ENCODE measurements around the gene MTARC1.
A peak's percentile ranks its signal among the peaks of the same experiment; 100 is the strongest.

Gene MTARC1

GRCh38 chr1:220748089-220748934 is 38.4 kb upstream of the MTARC1 start, which contains the start of gene MTARC2:
MTARC2 (plus strand) TSS chr1:220748322; CDS start chr1:220748532, 210 bp downstream.
- H3K4me3 ChIP-seq (ENCODE audit: low read length) = peak within 1 kb of the TSS; percentile 83
- DNase-seq (ENCODE audit: low read depth) = peak; percentile 73
- TF ChIP-seq CTCF (conservative IDR thresholded peaks at IDR 0.05; ENCODE audit: low read length) = no peak

- DNase-seq (ENCODE audit: low read depth) = no peak
- TF ChIP-seq CTCF (conservative IDR thresholded peaks at IDR 0.05; ENCODE audit: low read length) = no peak
- H3K4me3 ChIP-seq (ENCODE audit: low read length) = peak overlapping the region; percentile 83
Measured at GRCh38 chr1:220748936-220749335, 37.8 kb upstream of the MTARC1 start.

- TF ChIP-seq CTCF (conservative IDR thresholded peaks at IDR 0.05; ENCODE audit: low read length) = no peak
- H3K4me3 ChIP-seq (ENCODE audit: low read length) = no peak overlapping the region
- DNase-seq (ENCODE audit: low read depth) = no peak
Measured at GRCh38 chr1:220750131-220750515, 36.6 kb upstream of the MTARC1 start.

GRCh38 chr1:220751111-220751510 is 35.6 kb upstream of the MTARC1 start:
- H3K4me3 ChIP-seq (ENCODE audit: low read length) = no peak overlapping the region
- no peak for DNase-seq (ENCODE audit: low read depth)
- no peak for TF ChIP-seq CTCF (conservative IDR thresholded peaks at IDR 0.05; ENCODE audit: low read length)

- no peak for DNase-seq (ENCODE audit: low read depth)
- no peak for TF ChIP-seq CTCF (conservative IDR thresholded peaks at IDR 0.05; ENCODE audit: low read length)
- H3K4me3 ChIP-seq (ENCODE audit: low read length) = no peak overlapping the region
Measured at GRCh38 chr1:220754212-220754917, 32.3 kb upstream of the MTARC1 start.

GRCh38 chr1:220754918-220755295 is 31.8 kb upstream of the MTARC1 start:
- H3K4me3 ChIP-seq (ENCODE audit: low read length) = no peak overlapping the region
- no peak for DNase-seq (ENCODE audit: low read depth)
- no peak for TF ChIP-seq CTCF (conservative IDR thresholded peaks at IDR 0.05; ENCODE audit: low read length)

GRCh38 chr1:220755309-220755708 is 31.4 kb upstream of the MTARC1 start:
- DNase-seq (ENCODE audit: low read depth) = no peak
- no peak for TF ChIP-seq CTCF (conservative IDR thresholded peaks at IDR 0.05; ENCODE audit: low read length)
- no peak overlapping the region for H3K4me3 ChIP-seq (ENCODE audit: low read length)

All from AG10803 (cell line).